ENCODE measurements around the gene FCRLB.

FCRLB gene

GRCh38 chr1:161770250-161770649, 48.9 kb downstream of the FCRLB start:
- no peak for TF ChIP-seq CTCF (IDR thresholded peaks at IDR 0.05)
- no peak for DNase-seq (ENCODE audit: low spot score)
- Histone ChIP-seq H3K27ac (no peak overlapping the region), H3K4me3 (no peak overlapping the region)

- DNase-seq (ENCODE audit: low spot score) = no peak
- no peak overlapping the region for H3K27ac ChIP-seq
- TF ChIP-seq CTCF (IDR thresholded peaks at IDR 0.05) = no peak
- no peak overlapping the region for H3K4me3 ChIP-seq
These were observed 49.8 kb downstream of the FCRLB start for GRCh38 chr1:161771161-161771560.

GRCh38 chr1:161771973-161772372, 50.6 kb downstream of the FCRLB start:
- Histone ChIP-seq H3K4me3 (no peak overlapping the region), H3K27ac (peak overlapping the region in 1 of 2 donors; percentile 47)
- TF ChIP-seq CTCF (IDR thresholded peaks at IDR 0.05) = no peak
- DNase-seq (ENCODE audit: low spot score) = no peak

GRCh38 chr1:161772397-161772796, 51.1 kb downstream of the FCRLB start:
- H3K27ac ChIP-seq = peak overlapping the region in 1 of 2 donors; percentile 47
- no peak overlapping the region for H3K4me3 ChIP-seq
- no peak for DNase-seq (ENCODE audit: low spot score)
- TF ChIP-seq CTCF (IDR thresholded peaks at IDR 0.05) = no peak

GRCh38 chr1:161773791-161774190, 52.4 kb downstream of the FCRLB start:
- no peak for TF ChIP-seq CTCF (IDR thresholded peaks at IDR 0.05)
- peak overlapping the region in 1 of 2 donors; percentile 17 for H3K27ac ChIP-seq
- H3K4me3 ChIP-seq = no peak overlapping the region
- no peak for DNase-seq (ENCODE audit: low spot score)

GRCh38 chr1:161777261-161777660, 55.9 kb downstream of the FCRLB start:
- no peak overlapping the region for H3K4me3 ChIP-seq
- TF ChIP-seq CTCF (IDR thresholded peaks at IDR 0.05) = no peak
- no peak overlapping the region for H3K27ac ChIP-seq
- no peak for DNase-seq (ENCODE audit: low spot score)

Data from coronary artery (tissue), 2 donors.